Dermis microvascular lymphatic vessel endothelial cell (primary cell): Measurements from ENCODE around the gene TUBGCP5. TPM values are rescaled to one million over a fixed set of nuclear protein-coding genes. Genes with fewer than 3 reads are reported as not detected.

ENCODE experiments used
- DNase-seq, 2 donors: peaks; one replicate each; pipeline versions ENCODE4 v3.0.0 to v3.0.0-alpha.2; 2010; ENCODE audit warnings: low read depth in 2 of 2
- total RNA-seq: library from RNA; depleted of rRNA; stranded (reverse); fragments of >200 nt; gene quantifications from 2 replicates; pipeline ENCODE4 v1.2.1, GENCODE V29; 2014

The TUBGCP5 gene
- total RNA-seq, 1 donor from 2014 or later, result 12.6 TPM

DNA sequence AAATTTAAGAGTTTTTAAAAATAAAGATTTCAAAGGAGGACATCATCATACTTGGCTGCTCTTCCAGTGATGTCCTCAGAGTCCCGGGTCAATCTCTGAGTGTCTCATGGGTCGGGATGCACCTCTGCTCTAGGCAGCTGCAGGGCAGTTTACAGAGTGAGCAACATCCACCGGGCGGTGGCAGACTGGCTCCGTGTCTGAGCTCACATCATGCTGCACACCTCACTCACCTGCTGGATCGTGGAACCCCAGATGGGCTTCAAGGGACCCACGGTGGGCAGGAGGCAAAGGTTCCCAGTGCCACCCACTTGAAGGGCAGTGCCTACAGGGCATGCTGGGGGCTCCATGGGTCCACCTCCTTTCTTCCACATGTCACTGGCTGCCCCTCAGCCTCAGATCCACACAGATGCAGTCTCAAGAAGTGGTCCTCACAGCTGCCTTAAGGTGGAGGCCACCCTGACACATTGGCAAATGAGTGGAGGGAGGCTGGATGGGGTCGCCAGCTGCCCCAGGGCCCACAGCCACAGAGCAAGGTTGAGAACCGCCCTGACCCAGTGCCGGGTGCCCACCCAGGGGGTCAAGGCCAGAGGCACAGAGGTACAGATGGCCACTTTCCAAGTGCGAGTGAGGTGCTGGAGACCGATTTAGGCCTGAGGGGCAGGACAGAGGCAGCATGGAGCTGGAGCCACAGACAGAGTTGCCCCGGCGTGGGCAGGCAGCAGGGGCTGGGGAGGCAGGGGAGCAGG is 84.4 kb downstream of the TUBGCP5 start:
- no peak for DNase-seq

DNA sequence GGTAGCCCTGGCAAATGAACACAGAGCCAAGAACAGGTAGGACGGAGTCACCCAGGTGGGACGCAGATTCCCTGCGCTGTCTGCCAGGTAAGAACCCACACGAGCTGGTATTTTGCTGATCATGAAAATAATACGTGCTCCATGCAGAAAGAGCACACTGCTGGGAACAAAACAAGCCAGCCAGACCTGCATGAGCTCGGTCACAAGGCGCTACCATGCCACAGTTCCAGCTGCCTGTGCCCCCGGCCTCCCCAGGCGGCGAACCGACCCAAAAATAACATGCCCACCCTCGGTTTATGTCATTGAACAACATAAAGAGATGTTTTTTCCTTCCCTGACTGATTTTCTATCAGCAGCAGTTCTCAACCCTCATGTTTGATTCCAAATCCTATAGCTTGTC is 85.0 kb downstream of the TUBGCP5 start:
- no peak for DNase-seq

DNA sequence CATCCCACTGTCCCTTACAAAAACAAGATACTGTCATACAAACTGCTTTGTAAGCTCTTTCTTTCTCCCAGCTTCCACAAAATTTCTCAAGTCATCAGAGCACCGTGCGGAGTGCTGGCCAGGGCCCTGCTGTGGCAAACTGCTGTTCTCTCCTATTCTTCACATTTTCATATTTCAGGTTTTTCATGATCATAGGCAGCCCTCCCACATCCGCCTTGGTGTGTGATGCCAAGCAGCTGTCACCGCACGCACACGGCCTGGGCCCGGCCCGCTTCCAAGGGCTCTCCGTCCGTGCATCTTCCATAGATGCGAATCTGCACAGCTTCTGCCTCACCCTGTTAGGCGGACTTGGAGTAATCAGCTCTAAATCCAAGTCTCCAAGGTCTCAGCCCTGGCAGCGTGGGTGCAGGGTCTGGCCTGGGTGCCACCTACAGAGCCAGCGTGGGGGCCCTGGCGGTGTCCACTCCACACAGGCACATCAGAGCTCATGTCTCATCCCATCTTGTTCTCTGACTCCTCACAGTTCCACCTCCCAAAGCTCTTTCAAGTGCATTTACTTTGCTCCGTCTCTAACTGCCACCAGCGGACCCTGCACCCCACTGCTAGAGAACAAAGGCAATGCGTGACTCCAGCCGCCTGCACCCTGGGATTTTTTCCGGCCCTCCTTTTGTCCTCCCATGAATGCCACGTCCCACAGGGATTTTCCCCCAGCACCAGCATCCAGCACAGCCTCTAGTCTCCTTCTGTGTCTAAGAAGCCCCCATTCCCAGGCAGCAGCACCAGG is 86.4 kb downstream of the TUBGCP5 start:
- no peak for DNase-seq

DNA sequence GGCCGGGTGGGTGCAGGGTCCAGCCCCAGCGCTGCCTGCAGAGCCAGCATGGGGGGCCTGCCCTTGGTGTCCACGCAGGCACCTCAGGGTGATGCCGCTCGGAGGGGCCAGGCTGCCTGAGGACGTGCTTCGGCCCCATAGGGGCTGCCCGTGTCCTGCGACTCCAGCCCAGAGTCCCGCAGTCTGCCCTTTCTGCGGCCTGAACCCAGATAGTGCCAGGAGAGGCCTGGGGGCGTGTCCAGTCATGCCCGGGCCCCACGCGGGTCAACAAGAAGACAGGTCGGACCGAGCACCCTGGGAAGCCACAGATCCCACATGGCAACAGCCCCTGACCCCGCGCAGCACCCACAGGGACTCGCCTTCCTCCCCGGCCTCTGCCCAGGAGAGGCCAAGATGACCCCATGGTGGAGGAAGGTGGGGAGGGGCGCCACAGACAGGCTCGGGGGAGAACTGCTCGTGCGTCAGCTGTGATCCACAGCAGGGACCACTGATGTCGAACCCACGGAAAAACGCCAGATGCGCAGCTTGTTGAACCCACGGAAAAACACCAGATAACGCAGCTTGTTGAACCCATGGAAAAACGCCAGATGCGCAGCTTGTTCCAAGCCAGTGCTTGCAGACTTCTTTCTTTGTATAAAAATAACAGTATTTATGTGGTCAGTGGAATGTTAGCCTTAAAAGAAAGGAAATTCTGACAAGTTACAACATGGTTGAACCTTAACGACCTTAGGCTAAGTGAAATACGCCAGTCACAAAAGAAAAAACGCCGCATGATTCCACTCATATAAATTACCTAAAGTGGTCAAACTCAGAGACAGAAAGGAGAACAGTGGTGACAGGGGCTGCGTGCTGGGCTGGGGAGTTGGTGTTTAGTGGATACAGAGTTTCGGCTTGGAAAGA is 87.7 kb downstream of the TUBGCP5 start:
- no peak for DNase-seq

DNA sequence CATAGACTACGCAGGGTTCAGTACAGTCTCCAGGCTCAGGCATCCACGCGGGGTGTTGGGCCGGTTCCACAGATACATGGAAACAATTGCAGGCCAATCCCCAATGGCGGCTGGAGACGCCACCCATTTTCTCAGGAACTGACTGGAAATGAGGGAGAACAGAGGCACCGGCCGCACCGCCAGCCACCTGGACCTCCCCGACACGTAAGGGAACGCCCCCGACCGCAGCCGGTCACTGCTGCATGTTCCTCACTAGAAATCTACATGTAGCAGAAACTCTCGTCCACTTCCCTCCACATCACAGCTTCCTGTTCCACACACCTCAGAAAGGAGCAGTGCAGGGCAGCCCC is 88.4 kb downstream of the TUBGCP5 start:
- no peak for DNase-seq

DNA sequence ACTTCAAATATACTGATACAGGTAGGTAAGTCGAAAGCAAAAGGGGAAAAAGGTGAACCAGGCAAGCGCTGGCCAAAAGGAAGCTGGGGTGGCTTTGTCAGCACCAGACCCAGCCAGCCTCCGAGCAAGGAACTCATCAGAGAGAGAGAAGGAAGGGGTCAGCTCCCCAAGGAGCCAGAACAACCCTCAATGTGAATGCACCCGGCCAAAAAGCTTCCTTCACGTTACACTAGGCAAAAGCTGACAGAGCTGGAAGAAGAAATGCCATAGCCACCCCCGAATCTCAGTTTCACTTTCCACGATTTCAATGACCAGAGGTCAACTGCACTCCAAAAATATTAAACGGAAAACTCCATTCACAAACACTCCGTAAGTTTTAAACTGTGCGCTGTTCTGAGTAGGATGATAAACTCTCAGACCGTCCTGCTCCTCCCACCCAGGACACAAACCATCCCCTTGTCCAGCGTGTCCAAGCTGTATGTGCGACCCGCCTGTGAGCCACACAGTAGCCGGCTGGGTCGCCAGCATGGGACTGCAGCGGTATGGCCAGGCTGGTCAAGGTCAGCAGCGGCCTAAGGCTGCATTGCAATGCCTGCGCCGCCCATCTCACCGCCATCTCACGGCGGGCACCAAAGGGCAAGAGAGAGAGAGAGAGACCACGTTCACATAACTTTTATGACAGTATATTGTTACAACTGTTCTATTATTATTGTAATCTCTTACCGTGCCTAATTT is 88.9 kb downstream of the TUBGCP5 start:
- no peak for DNase-seq

Other genes with a start within 250 kb of the TUBGCP5 start
- 55.8 and 56.6 TPM in 2 replicates for gene NIPA2, start 200.9 kb downstream of the TUBGCP5 start, total RNA-seq
- gene CYFIP1, start 59.2 kb downstream of the TUBGCP5 start, total RNA-seq, result 78.9 and 81.8 TPM in 2 replicates
- gene GOLGA6L1, start 97.3 kb upstream of the TUBGCP5 start, total RNA-seq, result not detected in 2 replicates